H1 (cell line): ENCODE data around the gene LAMA3. TPM values are rescaled to one million over a fixed set of nuclear protein-coding genes. Genes with fewer than 3 reads are reported as not detected.

Experiments
- CTCF ChIA-PET: fragments of 300-600 bp; sonication (Branson Sonifier 250); formaldehyde crosslinking; loops from one replicate; lab custom pipeline; 2021; ENCODE audit not compliant: partially characterized antibody; lab: Charles Lee
- POLR2A ChIA-PET: fragments of 300-600 bp; sonication (Branson Sonifier 250); formaldehyde crosslinking; loops from one replicate; lab custom pipeline; 2021; ENCODE audit warnings: inconsistent platforms; ENCODE audit not compliant: partially characterized antibody; lab: Charles Lee
- DNase-seq, 2 experiments: peaks; one replicate each; pipeline versions ENCODE4 v3.0.0 to v3.0.0-alpha.2; 2010 to 2022; ENCODE audit warnings: low spot score in 2 of 2, low read depth in 1 of 2, mixed read lengths in 1 of 2
- FAIRE-seq: peaks from 2 replicates; lab custom pipeline; 2011; peaks lifted over from hg19 to GRCh38; lab: Jason Lieb, UNC
- H2AFZ ChIP-seq: 2 replicates; pipeline ENCODE4 v1.8.1; 2012; ENCODE audit warnings: low read length, inconsistent platforms
- H2AK5ac ChIP-seq: 2 replicates; pipeline ENCODE4 v1.6.1; 2013; ENCODE audit warnings: low read depth, low read length
- H2BK120ac ChIP-seq: replicated peaks from 2 replicates; pipeline ENCODE3; 2013; ENCODE audit warnings: low read depth, low read length, inconsistent platforms
- H2BK12ac ChIP-seq: 2 replicates; pipeline ENCODE4 v1.6.1; 2013; ENCODE audit warnings: low read depth, low read length
- H2BK15ac ChIP-seq: 2 replicates; pipeline ENCODE4 v1.6.1; 2013; ENCODE audit warnings: low read length
- H2BK20ac ChIP-seq: 2 replicates; pipeline ENCODE4 v1.6.1; 2013; ENCODE audit warnings: low read length
- H2BK5ac ChIP-seq: 2 replicates; pipeline ENCODE4 v1.6.1; 2013; ENCODE audit warnings: low read depth, low read length
- H3K14ac ChIP-seq: 2 replicates; pipeline ENCODE4 v1.6.1; 2013; ENCODE audit warnings: inconsistent platforms; ENCODE audit not compliant: insufficient read length
- H3K18ac ChIP-seq: 2 replicates; pipeline ENCODE4 v1.6.1; 2013; ENCODE audit warnings: low read length; ENCODE audit errors: extremely low read depth
- H3K23ac ChIP-seq: 2 replicates; pipeline ENCODE4 v1.6.1; 2013; ENCODE audit warnings: inconsistent platforms; ENCODE audit not compliant: insufficient read length
- H3K23me2 ChIP-seq: 2 replicates; pipeline ENCODE4 v1.6.1; 2013; ENCODE audit warnings: low read depth, low read length
- H3K27ac ChIP-seq: 2 replicates; pipeline ENCODE4 v1.6.1; 2011; ENCODE audit warnings: low read depth, low read length, inconsistent platforms
- H3K27me3 ChIP-seq, 4 experiments: replicated peaks in 1 of 4; 1 replicate in 1 of 4; 2 replicates in 3 of 4; pipeline versions ENCODE4 v1.6.1 to v1.8.1; 2011 to 2013; ENCODE audit warnings: low read length in 3 of 4, mild to moderate bottlenecking in 3 of 4, inconsistent platforms in 2 of 4, mixed read lengths in 2 of 4, moderate library complexity in 1 of 4; ENCODE audit not compliant: control insufficient read depth in 3 of 4, insufficient read depth in 3 of 4; ENCODE audit errors: extremely low read depth in 1 of 4
- H3K36me3 ChIP-seq, 4 experiments: 2 replicates each; pipeline versions ENCODE4 v1.6.1 to v1.8.1; 2011 to 2013; ENCODE audit warnings: mild to moderate bottlenecking in 4 of 4, low read length in 3 of 4, moderate library complexity in 2 of 4, control low read depth in 1 of 4, inconsistent platforms in 1 of 4; ENCODE audit not compliant: insufficient read depth in 4 of 4, control insufficient read depth in 2 of 4
- H3K4ac ChIP-seq: replicated peaks from 2 replicates; pipeline ENCODE3; 2013; ENCODE audit warnings: low read length, low read depth, mixed read lengths, inconsistent platforms; ENCODE audit not compliant: insufficient read length
- H3K4me1 ChIP-seq, 4 experiments: replicated peaks in 1 of 4; 1 replicate in 1 of 4; 2 replicates in 3 of 4; pipeline versions ENCODE4 v1.6.1 to v1.8.1; 2011 to 2013; ENCODE audit warnings: low read length in 3 of 4, inconsistent platforms in 2 of 4, mixed read lengths in 1 of 4; ENCODE audit not compliant: insufficient read depth in 4 of 4, control insufficient read depth in 3 of 4
- H3K4me2 ChIP-seq, 2 experiments: 2 replicates each; pipeline versions ENCODE4 v1.6.1 to v1.8.1; 2011 to 2013; ENCODE audit warnings: low read depth in 2 of 2, low read length in 2 of 2, control low read depth in 1 of 2, inconsistent platforms in 1 of 2, mild to moderate bottlenecking in 1 of 2; ENCODE audit not compliant: insufficient read depth in 1 of 2
- H3K4me3 ChIP-seq, 4 experiments: fragments of 200-600, 300-600 bp in 1 of 4; sonication (generic), shearing (Covaris generic), sonication (Bioruptor Twin) in 1 of 4; 2 replicates each; pipeline versions ENCODE4 v1.5.1 to v1.8.1; 2011 to 2016; ENCODE audit warnings: low read length in 4 of 4, low read depth in 3 of 4, control low read depth in 2 of 4, inconsistent platforms in 2 of 4, mild to moderate bottlenecking in 2 of 4, mixed read lengths in 1 of 4, moderate library complexity in 1 of 4; ENCODE audit not compliant: insufficient read depth in 2 of 4; ENCODE audit errors: extremely low read depth in 1 of 4
- H3K56ac ChIP-seq: replicated peaks from 2 replicates; pipeline ENCODE3; 2013; ENCODE audit warnings: low read depth, mild to moderate bottlenecking, mixed read lengths, low read length, inconsistent platforms; ENCODE audit not compliant: insufficient read length
- H3K79me1 ChIP-seq: 2 replicates; pipeline ENCODE4 v1.6.1; 2013; ENCODE audit warnings: low read depth, low read length, control low read depth
- H3K79me2 ChIP-seq, 2 experiments: 2 replicates each; pipeline versions ENCODE4 v1.6.1 to v1.8.1; 2012 to 2013; ENCODE audit warnings: low read length in 2 of 2, mild to moderate bottlenecking in 2 of 2, inconsistent platforms in 1 of 2; ENCODE audit not compliant: insufficient read depth in 2 of 2, control insufficient read depth in 1 of 2
- H3K9ac ChIP-seq, 4 experiments: replicated peaks in 1 of 4; 1 replicate in 1 of 4; 2 replicates in 3 of 4; pipeline versions ENCODE4 v1.6.1 to v1.8.1; 2011 to 2013; ENCODE audit warnings: low read depth in 3 of 4, low read length in 3 of 4, control low read depth in 2 of 4, mild to moderate bottlenecking in 2 of 4, moderate library complexity in 2 of 4, inconsistent platforms in 1 of 4; ENCODE audit errors: extremely low read depth in 1 of 4
- H3K9me3 ChIP-seq, 2 experiments: 2 replicates each; pipeline versions ENCODE4 v1.6.1 to v1.8.1; 2012 to 2013; ENCODE audit warnings: mild to moderate bottlenecking in 2 of 2, moderate library complexity in 2 of 2, control low read depth in 1 of 2, inconsistent platforms in 1 of 2, low read depth in 1 of 2, low read length in 1 of 2, mixed read lengths in 1 of 2; ENCODE audit not compliant: insufficient read depth in 2 of 2
- H4K20me1 ChIP-seq, 2 experiments: replicated peaks in 1 of 2; 2 replicates each; pipeline versions ENCODE3 to v1.8.1; 2011 to 2013; ENCODE audit warnings: inconsistent platforms in 2 of 2, low read length in 2 of 2, mild to moderate bottlenecking in 1 of 2; ENCODE audit not compliant: insufficient read depth in 2 of 2, control insufficient read depth in 1 of 2
- H4K5ac ChIP-seq: 2 replicates; pipeline ENCODE4 v1.6.1; 2013; ENCODE audit warnings: low read length, low read depth, mixed read lengths, inconsistent platforms; ENCODE audit not compliant: insufficient read length
- H4K8ac ChIP-seq: 2 replicates; pipeline ENCODE4 v1.8.0; 2013; ENCODE audit warnings: mild to moderate bottlenecking, moderate library complexity, low read length, inconsistent platforms; ENCODE audit not compliant: insufficient read depth; ENCODE audit errors: extremely low read depth
- H4K91ac ChIP-seq: replicated peaks from 2 replicates; pipeline ENCODE3; 2013; ENCODE audit warnings: low read length, mixed read lengths, inconsistent platforms; ENCODE audit not compliant: insufficient read length
- BRCA1 ChIP-seq: IDR thresholded peaks from 2 replicates; pipeline ENCODE4 v1.6.1; 2012; ENCODE audit warnings: low read depth, low read length, improper control_type of control experiment
- CHD2 ChIP-seq: IDR thresholded peaks from 2 replicates; pipeline ENCODE4 v1.6.1; 2012; ENCODE audit warnings: low read length, improper control_type of control experiment
- EP300 ChIP-seq, 2 experiments: IDR thresholded peaks; 1 replicate in 1 of 2; 2 replicates in 1 of 2; pipeline ENCODE4 v1.6.1; 2011 to 2012; ENCODE audit warnings: low read depth in 2 of 2, low read length in 2 of 2, mild to moderate bottlenecking in 2 of 2, borderline replicate concordance in 1 of 2, inconsistent platforms in 1 of 2, moderate library complexity in 1 of 2
- EZH2 ChIP-seq: fragments of 200-600 bp; sonication (generic); IDR thresholded peaks from 2 replicates; pipeline ENCODE4 v1.7.1; 2012; ENCODE audit warnings: low read depth, mild to moderate bottlenecking, moderate library complexity, low read length, inconsistent platforms; ENCODE audit not compliant: severe bottlenecking
- KDM5A ChIP-seq: fragments of 200-600 bp; IDR thresholded peaks from 2 replicates; pipeline ENCODE4 v1.7.1; 2012; ENCODE audit warnings: mild to moderate bottlenecking, low read length, inconsistent platforms, mixed read lengths
- MAFK ChIP-seq: IDR thresholded peaks from 2 replicates; pipeline ENCODE4 v1.6.1; 2012; ENCODE audit warnings: low read depth, mild to moderate bottlenecking, improper control_type of control experiment, low read length
- RAD21 ChIP-seq, 2 experiments: IDR thresholded peaks in 1 of 2; conservative IDR thresholded peaks in 1 of 2; 2 replicates each; pipeline ENCODE4 v1.6.1; 2011; ENCODE audit warnings: low read depth in 2 of 2, low read length in 2 of 2, improper control_type of control experiment in 1 of 2, inconsistent platforms in 1 of 2, mild to moderate bottlenecking in 1 of 2, moderate library complexity in 1 of 2
- RXRA ChIP-seq: IDR thresholded peaks from 2 replicates; pipeline ENCODE4 v1.6.1; 2011; ENCODE audit warnings: low read depth, mild to moderate bottlenecking, low read length, moderate library complexity; ENCODE audit not compliant: insufficient read depth
- SIN3A ChIP-seq, 2 experiments: IDR thresholded peaks in 1 of 2; conservative IDR thresholded peaks in 1 of 2; 2 replicates each; pipeline ENCODE4 v1.6.1; 2011 to 2012; ENCODE audit warnings: low read length in 2 of 2, improper control_type of control experiment in 1 of 2, low read depth in 1 of 2, mild to moderate bottlenecking in 1 of 2
- ZNF274 ChIP-seq: IDR thresholded peaks from 2 replicates; pipeline ENCODE4 v1.7.0; 2012; ENCODE audit warnings: low read length, borderline replicate concordance; ENCODE audit errors: extremely low read depth
- WGBS, 2 experiments: shearing (Covaris generic) in 1 of 2; methylation state at CpG; one replicate each; pipeline versions ENCODE4 v1.1.6 to v1.1.7; 2013 to 2015; ENCODE audit warnings: low lambda C conversion rate in 2 of 2, mixed read lengths in 2 of 2, inconsistent platforms in 1 of 2, low coverage in 1 of 2, missing lambda C conversion rate in 1 of 2; ENCODE audit not compliant: insufficient replicate concordance in 2 of 2, insufficient coverage in 1 of 2, insufficient read length in 1 of 2; ENCODE audit errors: extremely low coverage in 1 of 2, missing lambda C conversion rate in 1 of 2; 5-methylcytosine and 5-hydroxymethylcytosine counted together
- polyA plus RNA-seq, 7 experiments: library from polyadenylated mRNA; depleted of rRNA in 3 of 7; stranded (reverse) in 5 of 7; unstranded in 2 of 7; fragments of >200 nt in 5 of 7; fragments of 200-250 nt in 2 of 7; gene quantifications; 1 replicate in 5 of 7; 2 replicates in 1 of 7; 4 replicates in 1 of 7; pipeline versions ENCODE4 v1.2.1 to v1.2.3, GENCODE V29; 2011 to 2013; ENCODE audit warnings: missing spikeins in 2 of 7, mixed read lengths in 2 of 7
- total RNA-seq: library from RNA; stranded (reverse); fragmentation: NEBNext Ultra II Directional; extraction: Animal tissue kit (Norgen Biotek cat#: 25700); gene quantifications from 2 replicates; pipeline ENCODE4 v1.2.1, GENCODE V29; 2021

Gene LAMA3
- total and polyA plus RNA-seq, 2 of the 8 experiments (the other 6 are each of a cell fraction or from before 2014, with no cell fraction given): 0.76 to 5.0 TPM

DNA sequence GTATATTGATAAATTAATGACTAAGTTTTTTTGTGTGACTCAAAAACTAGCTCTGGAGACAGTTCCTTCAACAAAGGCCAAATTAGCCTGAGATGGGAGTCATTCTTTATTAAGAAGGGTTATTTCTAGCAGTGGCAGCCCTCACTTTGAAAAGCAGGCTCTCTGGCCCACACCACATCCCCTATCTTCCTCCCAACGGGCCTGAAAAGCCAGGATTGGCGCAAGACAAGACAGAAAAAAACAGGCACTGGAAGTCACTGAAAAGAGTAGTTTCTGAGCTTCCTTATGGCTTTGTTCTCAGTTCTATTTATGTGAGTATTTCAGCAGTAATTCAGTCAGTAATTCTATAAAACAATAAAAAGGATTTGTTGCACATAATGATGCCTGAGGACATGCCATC, 149.0 kb downstream of the LAMA3 start:
- H4K91ac ChIP-seq: no peak overlapping the region
- no peak overlapping the region for H3K9ac ChIP-seq
- H3K79me2 ChIP-seq: no peaks in the 10 kb centered on the region
- no peaks in the 10 kb centered on the region for H3K79me1 ChIP-seq
- 91% methylated on average over 2 of the region's 2 CpGs; no CpG with 5 or more reads in 1 of the 2 experiments for WGBS, 2 experiments
- no peak overlapping the region for H3K27ac ChIP-seq
- H4K8ac ChIP-seq: no peak overlapping the region
- no peak overlapping the region for H4K5ac ChIP-seq
- no peak overlapping the region for H3K18ac ChIP-seq
- H3K14ac ChIP-seq: no peak overlapping the region
- TF ChIP-seq SIN3A (conservative IDR thresholded peaks at IDR 0.05 in 1 of 2, IDR thresholded peaks at IDR 0.05 in 1 of 2; ENCODE audit: low read depth in 1 of 2, low read length in 2 of 2): no peak
- no peak for TF ChIP-seq CHD2
- TF ChIP-seq KDM5A: no peak
- TF ChIP-seq ZNF274: no peak
- no peak for TF ChIP-seq RXRA
- TF ChIP-seq EZH2: no peak
- TF ChIP-seq BRCA1: no peak
- TF ChIP-seq RAD21 (IDR thresholded peaks at IDR 0.05 in 1 of 2, conservative IDR thresholded peaks at IDR 0.05 in 1 of 2; ENCODE audit: low read depth in 2 of 2, low read length in 2 of 2): no peak
- TF ChIP-seq EP300 (IDR thresholded peaks at IDR 0.05; ENCODE audit: borderline replicate concordance in 1 of 2, low read depth in 2 of 2, low read length in 2 of 2): no peak
- no peak for TF ChIP-seq MAFK
- TF ChIP-seq, all 59 proteins: peak for 0
- Histone ChIP-seq H2BK5ac (no peak overlapping the region), H4K20me1 (no peaks in the 10 kb centered on the region), H3K9me3 (no peaks in the 10 kb centered on the region), H3K23ac (no peak overlapping the region), H2BK12ac (no peak overlapping the region), H3K4me1 (no peaks in the 10 kb centered on the region), H2BK15ac (no peak overlapping the region), H2BK120ac (no peak overlapping the region), H3K4me2 (no peak overlapping the region), H3K4me3 (no peak overlapping the region), H3K27me3 (no peaks in the 10 kb centered on the region), H2AK5ac (no peak overlapping the region), H3K56ac (no peak overlapping the region), H3K23me2 (no peaks in the 10 kb centered on the region), H2BK20ac (no peak overlapping the region), H3K4ac (no peak overlapping the region), H3K36me3 (no peaks in the 10 kb centered on the region), H2AFZ (no peak overlapping the region)
- CTCF ChIA-PET: interaction anchor here (1.3 to 2.6 kb wide), 2 partner anchors 9 to 81 kb away, joined by 9 read pairs; no protein-coding TSS in a partner anchor
- no peak for FAIRE-seq
- POLR2A ChIA-PET: no interaction called here
- DNase-seq: no peak
